Cerebellar nuclear complex (tissue), 1 donor: Measurements from ENCODE around the gene ZMYND11.

Experiments
- DNase-seq, 2 experiments: peaks; one replicate each; lab custom pipeline; 2025; lab: John Stamatoyannopoulos, UW

Gene ZMYND11

DNA sequence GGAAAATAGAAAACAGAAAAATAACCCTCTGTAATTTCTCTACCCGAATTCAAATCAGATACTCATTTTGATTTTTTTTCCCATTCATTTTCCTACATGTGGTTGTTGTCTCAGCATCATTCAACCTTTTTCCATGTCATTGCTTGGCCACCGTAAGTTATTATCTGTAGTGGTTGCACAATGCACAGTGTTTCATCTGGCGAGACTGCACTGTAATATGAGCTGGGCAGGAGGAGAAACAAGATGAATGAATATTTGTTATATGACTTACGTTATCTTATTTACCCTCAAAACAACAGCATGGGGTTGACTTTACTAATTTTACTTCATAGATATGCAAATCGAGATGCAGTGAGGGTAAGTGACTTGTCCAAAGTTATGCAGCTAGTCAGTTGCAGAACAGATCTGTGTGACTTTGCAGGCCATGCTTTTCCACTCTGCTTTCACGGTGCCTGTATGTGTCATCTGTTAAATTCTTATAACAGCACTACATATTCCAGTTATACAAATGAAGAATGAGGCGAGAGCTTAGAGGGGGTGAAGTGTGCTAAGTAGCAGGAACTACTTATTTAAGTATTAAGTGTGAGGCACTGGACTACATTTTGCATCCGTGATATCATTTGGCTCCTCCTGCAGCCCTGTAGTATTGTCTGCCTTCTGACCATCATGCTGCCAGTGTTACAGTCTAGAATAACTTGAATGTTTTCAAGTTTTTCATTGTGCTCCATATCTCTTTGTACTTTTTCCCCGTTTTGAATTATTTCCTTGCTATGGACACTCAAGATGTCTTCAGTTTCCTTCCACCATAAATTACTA lies 56.7 kb downstream of the ZMYND11 start:
- no peak for DNase-seq

DNA sequence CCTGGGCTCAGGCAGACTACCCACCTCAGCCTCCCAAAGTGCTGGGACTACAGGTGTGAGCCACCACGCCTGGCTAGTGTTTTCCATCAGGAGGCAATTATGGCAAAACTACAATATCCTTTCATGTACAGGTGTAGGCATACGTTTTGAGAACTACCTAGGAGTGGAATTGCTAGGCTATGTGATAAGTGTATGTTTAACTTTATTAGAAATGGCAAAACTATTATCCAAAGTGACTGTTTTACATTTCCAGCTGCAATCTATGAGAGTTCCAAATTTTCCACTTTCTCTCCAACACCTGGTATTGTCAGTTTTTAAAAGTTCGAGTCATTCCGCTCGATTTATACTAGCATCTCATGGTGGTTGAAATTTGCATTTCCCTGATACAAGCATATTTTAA lies 59.0 kb downstream of the ZMYND11 start:
- DNase-seq: no peak

DNA sequence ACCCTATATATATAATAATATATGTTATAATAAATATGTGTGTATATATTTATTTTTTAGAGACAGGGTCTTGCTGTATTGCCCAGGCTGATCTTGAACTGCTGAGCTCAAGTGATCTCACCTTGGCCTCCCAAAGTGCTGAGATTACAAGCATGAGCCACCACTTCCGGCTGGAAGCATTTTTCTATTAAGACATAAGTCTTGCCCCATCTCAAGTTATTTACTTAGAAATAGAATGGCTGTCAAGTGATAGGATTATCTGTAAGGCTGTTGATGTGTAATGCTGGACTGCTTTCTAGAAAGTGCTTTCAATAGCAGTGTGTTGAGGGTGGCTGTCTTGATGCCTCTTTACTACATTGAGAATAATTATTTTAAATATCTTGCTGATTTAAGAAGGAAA lies 65.2 kb downstream of the ZMYND11 start:
- no peak for DNase-seq

GRCh38 chr10:201328-201771 lies 66.1 kb downstream of the ZMYND11 start:
- DNase-seq: no peak

- no peak for DNase-seq
Measured at GRCh38 chr10:208616-209015, 73.4 kb downstream of the ZMYND11 start.

GRCh38 chr10:209357-209756 lies 74.1 kb downstream of the ZMYND11 start:
- no peak for DNase-seq

GRCh38 chr10:210297-210696 lies 75.0 kb downstream of the ZMYND11 start:
- DNase-seq: no peak

GRCh38 chr10:215444-215843 lies 80.2 kb downstream of the ZMYND11 start:
- no peak for DNase-seq

DNA sequence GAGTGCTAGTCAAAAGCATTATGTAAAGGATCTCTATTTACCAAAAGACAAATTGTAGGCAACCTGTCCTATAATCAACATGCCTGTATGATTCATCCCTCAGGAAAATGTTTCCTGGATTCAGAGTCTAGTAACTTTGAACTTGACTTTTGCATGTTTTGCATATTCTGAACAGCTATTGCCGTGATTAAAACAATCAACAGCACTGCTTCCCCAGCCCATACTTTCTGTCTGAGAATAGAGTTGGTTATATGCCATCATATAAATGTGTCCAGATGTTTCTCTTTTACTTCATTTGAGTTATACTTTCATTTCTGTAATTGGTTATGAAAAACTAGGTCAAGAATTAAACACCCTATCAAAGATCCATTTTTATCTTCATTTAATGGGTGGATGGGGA lies 83.5 kb downstream of the ZMYND11 start:
- no peak for DNase-seq

DNA sequence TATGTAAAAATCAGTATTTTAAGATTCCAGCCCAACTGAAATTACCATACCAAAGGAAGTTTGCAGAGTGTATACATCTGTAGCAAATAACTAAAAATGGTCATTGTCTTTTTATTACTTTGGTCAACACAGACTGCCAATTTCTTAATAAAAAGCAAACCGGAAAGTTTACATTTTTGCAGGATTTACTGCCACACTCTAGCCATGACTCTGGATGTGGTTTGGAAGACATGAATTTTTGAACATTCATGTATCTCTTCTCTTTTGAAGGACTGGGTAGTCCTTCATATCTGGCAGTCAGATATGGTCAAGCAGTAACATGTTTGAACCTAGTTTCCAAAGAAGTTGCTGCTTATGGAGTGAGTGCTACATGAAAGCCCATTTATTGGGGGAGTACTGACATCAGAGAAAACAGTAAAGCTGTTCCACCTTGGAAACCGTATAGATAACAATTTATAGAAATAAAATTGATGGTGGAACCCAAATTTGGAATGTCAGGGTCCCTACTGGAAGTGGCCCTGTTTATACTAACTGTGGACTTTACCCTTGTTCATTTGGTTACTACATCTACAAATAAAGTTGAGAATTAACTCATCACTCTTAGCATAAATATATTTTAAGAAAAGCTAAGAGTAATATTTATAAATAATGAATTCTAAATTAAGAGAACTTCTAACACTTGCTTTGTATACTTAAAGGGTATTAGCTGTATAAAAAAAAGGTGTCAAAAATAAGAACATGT lies 84.6 kb downstream of the ZMYND11 start:
- no peak for DNase-seq

DNA sequence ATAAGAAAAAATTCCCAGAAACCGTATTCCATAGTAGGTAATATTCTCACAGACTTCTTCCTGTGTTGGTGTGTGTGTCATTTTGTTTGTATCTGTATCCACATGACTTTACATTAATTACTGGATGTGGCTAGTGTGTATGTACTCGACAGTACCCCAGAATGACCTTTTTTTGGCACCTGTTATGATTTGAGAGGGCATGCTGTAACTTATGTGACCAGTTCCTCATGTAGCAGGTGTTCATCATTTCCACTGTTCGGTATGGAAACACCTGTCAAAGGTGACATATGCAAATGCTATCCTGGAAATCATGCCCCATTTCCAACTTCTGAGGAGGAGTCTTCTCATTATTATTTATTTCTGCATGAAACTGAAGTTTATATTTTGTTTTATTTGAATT lies 89.3 kb downstream of the ZMYND11 start:
- DNase-seq: no peak

DNA sequence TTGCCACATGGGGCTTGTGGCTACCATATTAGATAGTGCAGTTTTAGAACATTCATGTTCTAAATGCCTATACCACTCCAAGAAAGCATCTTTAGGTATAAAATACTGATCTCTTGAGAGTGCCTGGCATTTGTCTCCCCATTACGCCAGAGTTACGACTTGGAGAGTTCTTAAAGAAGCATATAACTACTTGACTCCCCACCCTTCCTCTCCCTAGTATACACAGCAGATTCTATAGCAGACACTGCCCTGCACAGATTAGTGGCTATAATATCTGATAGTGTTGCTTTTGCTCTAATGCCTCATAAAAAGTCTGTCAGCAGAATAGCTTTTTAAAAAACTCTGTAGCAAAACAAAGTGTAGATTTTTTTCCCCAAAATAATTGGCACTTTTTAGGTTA lies 90.8 kb downstream of the ZMYND11 start:
- no peak for DNase-seq

- no peak for DNase-seq
Measured at GRCh38 chr10:227014-227413, 91.8 kb downstream of the ZMYND11 start.

- no peak for DNase-seq
Measured at GRCh38 chr10:228366-228765, 93.1 kb downstream of the ZMYND11 start.

GRCh38 chr10:230758-231157 lies 95.5 kb downstream of the ZMYND11 start:
- no peak for DNase-seq

GRCh38 chr10:232061-232460 lies 96.8 kb downstream of the ZMYND11 start:
- DNase-seq: no peak

GRCh38 chr10:232878-233277 lies 97.6 kb downstream of the ZMYND11 start:
- DNase-seq: no peak

GRCh38 chr10:234708-235406 lies 99.6 kb downstream of the ZMYND11 start:
- no peak for DNase-seq

DNA sequence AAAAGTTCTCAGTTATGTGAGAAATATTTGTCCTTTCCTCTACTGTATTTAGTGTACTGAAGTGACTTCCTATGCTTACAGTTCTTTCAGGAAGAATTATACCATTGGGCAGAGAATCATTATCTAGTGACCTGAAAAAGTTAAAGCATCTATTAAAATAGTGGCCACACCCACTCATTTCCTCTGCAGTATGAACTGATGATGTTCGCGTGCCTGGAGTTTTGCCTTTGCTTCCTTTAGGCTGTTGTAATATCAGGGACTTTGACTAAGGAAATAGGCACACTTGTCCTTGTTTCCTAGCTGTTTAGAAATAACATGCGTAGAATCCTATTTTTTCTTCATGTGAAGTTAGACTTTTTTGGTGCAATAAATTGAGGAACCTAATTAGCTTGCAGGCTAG lies 100.7 kb downstream of the ZMYND11 start:
- DNase-seq: no peak

DNA sequence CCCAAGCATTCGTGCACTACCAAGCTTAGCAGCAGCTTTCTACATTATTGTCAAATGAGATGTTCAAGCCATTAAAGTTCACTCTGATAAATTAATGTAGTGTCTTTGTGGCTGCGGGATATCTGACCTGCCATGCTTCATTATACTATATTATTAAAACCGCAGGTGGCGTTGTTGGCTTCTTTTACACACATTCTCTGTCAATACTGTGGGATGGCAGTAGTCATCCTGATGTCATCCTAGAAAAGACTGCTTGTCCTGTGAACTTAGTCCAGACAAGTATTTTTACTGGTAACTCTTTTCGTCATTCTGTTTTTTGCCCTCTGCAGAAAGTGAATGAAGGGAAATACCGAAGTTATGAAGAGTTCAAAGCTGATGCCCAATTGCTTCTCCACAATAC lies 103.9 kb downstream of the ZMYND11 start:
- no peak for DNase-seq

GRCh38 chr10:241451-241850 lies 106.2 kb downstream of the ZMYND11 start:
- no peak for DNase-seq

DNA sequence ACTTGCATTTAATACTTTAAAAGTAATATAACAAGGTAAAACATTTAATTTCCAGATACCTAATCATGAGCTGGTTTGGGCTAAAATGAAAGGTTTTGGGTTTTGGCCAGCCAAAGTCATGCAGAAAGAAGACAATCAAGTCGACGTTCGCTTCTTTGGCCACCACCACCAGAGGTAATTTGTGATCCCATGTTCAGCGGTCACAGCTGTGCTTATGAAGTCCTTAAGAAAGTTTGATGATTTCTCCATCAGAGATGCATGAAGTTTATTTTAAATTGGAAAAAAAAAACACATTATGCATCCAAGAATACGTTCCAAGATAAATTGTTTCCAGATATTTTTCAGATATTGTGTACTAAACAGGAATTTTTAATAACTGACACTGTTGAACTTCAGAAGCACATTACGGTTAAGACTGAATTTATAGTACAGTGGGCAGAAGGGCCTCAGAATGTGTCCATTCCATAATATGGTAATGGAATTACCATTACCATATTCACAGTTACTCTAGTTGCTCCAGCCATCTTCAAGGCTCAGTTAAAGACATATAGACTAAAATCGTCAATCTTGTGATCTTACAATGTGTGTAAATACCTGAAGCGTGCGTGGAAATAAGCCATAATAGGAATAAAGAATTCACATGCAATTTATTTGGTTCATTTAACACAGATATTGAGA lies 106.8 kb downstream of the ZMYND11 start:
- no peak for DNase-seq
